SH-SY5Y (cell line): ENCODE measurements around the gene KLHL29.

Experiments used
- GATA2 ChIP-seq: IDR thresholded peaks from 2 replicates; pipeline ENCODE4 v1.6.1; 2011; ENCODE audit warnings: mild to moderate bottlenecking, low read depth, low read length
- GATA3 ChIP-seq: IDR thresholded peaks from 2 replicates; pipeline ENCODE4 v1.6.1; 2011; ENCODE audit warnings: low read depth, mild to moderate bottlenecking, low read length, moderate library complexity

GRCh38 chr2:23619941-23620340, 235.0 kb downstream of the KLHL29 start:
- TF ChIP-seq GATA3 (no peak), GATA2 (no peak)
